ENCODE data around the gene LIPA. TPM values are rescaled to one million over a fixed set of nuclear protein-coding genes. Genes with fewer than 3 reads are reported as not detected.
"Not testable (repeated sequence)": the region's sequence is repeated elsewhere in the genome, so short reads cannot be mapped to it uniquely, and the experiment has no call there.

LIPA gene
- total and polyA plus RNA-seq, 4 experiments from 2014 or later = 55.5 to 147 (median 75.8) TPM

DNA sequence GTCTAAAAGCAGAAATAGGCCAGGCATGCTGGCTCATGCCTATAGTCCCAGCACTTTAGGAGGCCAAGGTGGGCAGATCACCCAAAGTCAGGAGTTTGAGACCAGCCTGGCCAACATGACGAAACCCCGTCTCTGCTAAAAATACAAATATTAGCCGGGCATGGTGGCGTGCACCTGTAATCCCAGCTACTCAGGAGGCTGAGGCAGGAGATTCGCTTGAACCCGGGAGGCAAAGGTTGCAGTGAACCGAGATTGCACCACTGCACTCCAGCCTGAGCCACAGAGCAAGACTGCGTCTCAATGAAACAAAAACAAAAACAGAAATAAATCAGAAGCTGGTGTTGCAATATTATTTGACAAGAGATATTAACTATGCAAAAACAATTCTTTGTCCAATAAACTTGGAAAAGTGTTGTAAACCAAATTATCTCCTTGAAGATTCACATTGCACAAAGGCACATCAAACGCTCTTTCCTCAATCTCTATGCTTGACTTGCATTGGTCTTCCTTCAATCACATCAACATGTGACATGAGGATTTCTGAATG, 83.1 kb downstream of the LIPA start:
- Mint-ChIP-seq H3K4me1 (peaks cover 11 to 13% (median 13%) of the 10 kb centered on the region in 4 donors), H3K27me3 (peaks cover 11 to 14% of the 10 kb centered on the region in 2 donors)
- H3K27me3 ChIP-seq (ENCODE audit: insufficient read depth, low read length); H3K4me3 Mint-ChIP-seq; H3K9me3 Mint-ChIP-seq; H3K4me3 ChIP-seq (ENCODE audit: low read length in 2 of 2); DNase-seq; CTCF ChIA-PET (ENCODE audit: partially characterized antibody); H3K36me3 Mint-ChIP-seq; H3K36me3 ChIP-seq (ENCODE audit: insufficient read depth, low read length); intact Hi-C loops (cut with micrococcal nuclease); H3K27ac ChIP-seq (ENCODE audit: low read depth, low read length); H3K27ac Mint-ChIP-seq; POLR2A ChIA-PET (ENCODE audit: partially characterized antibody); H3K9me3 ChIP-seq (ENCODE audit: control insufficient read depth in 1 of 2, low read length in 2 of 2): not testable (repeated sequence)
- peaks cover 14% of the 10 kb centered on the region for H3K4me1 ChIP-seq (ENCODE audit: insufficient read depth, low read length)

DNA sequence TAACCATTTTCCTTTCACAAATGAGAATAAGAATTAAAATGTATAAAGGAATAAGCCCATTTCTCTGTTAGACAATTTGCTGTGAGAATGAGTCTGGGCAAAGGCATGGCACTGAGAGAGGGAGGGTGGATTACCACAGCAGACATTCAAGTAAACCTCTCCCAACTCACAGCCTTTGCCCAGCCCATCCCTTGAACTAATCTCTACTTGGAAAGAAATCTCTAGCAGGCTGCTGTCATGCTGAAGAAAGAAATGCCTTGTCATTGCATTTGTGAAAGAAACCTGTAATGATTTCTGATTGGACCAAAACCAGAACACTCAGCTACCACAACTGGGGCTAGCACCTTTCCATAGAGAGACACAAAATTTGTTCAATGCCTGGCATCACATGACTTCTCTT, 83.7 kb downstream of the LIPA start:
- Mint-ChIP-seq H3K27ac (no peak overlapping the region), H3K4me3 (no peak overlapping the region), H3K4me1 (peaks cover 15 to 18% (median 17%) of the 10 kb centered on the region in 4 donors), H3K27me3 (peaks cover 9 to 12% of the 10 kb centered on the region in 2 donors), H3K9me3 (no peaks in the 10 kb centered on the region), H3K36me3 (no peaks in the 10 kb centered on the region)
- Histone ChIP-seq H3K27me3 (ENCODE audit: insufficient read depth, low read length) (no peaks in the 10 kb centered on the region), H3K4me3 (ENCODE audit: low read length in 2 of 2) (no peak overlapping the region), H3K9me3 (ENCODE audit: control insufficient read depth in 1 of 2, low read length in 2 of 2) (no peaks in the 10 kb centered on the region), H3K4me1 (ENCODE audit: insufficient read depth, low read length) (peaks cover 18% of the 10 kb centered on the region), H3K27ac (ENCODE audit: low read depth, low read length) (no peak overlapping the region), H3K36me3 (ENCODE audit: insufficient read depth, low read length) (no peaks in the 10 kb centered on the region)
- ChIA-PET POLR2A (ENCODE audit: partially characterized antibody) (no interaction called here), CTCF (ENCODE audit: partially characterized antibody) (no interaction called here)
- DNase-seq = no peak
- intact Hi-C loops (cut with micrococcal nuclease) = no loop called here

- no peak overlapping the region for H3K4me3 ChIP-seq (ENCODE audit: low read length in 2 of 2)
- H3K27me3 ChIP-seq (ENCODE audit: insufficient read depth, low read length) = no peaks in the 10 kb centered on the region
- no peak overlapping the region for H3K27ac ChIP-seq (ENCODE audit: low read depth, low read length)
- no peaks in the 10 kb centered on the region for H3K36me3 ChIP-seq (ENCODE audit: insufficient read depth, low read length)
- Mint-ChIP-seq H3K27ac (no peak overlapping the region), H3K4me1 (peaks cover 15 to 18% (median 17%) of the 10 kb centered on the region in 4 donors), H3K36me3 (no peaks in the 10 kb centered on the region), H3K27me3 (peaks cover 0 to 5% of the 10 kb centered on the region in 2 donors), H3K9me3 (no peaks in the 10 kb centered on the region), H3K4me3 (no peak overlapping the region)
- POLR2A ChIA-PET (ENCODE audit: partially characterized antibody) = no interaction called here
- CTCF ChIA-PET (ENCODE audit: partially characterized antibody) = no interaction called here
- peaks cover 18% of the 10 kb centered on the region for H3K4me1 ChIP-seq (ENCODE audit: insufficient read depth, low read length)
- intact Hi-C loops (cut with micrococcal nuclease) = no loop called here
- no peak for DNase-seq
- H3K9me3 ChIP-seq (ENCODE audit: control insufficient read depth in 1 of 2, low read length in 2 of 2) = no peaks in the 10 kb centered on the region
These were observed 85.7 kb downstream of the LIPA start for GRCh38 chr10:89165923-89166322.

- Histone ChIP-seq H3K27ac (ENCODE audit: low read depth, low read length) (no peak overlapping the region), H3K4me1 (ENCODE audit: insufficient read depth, low read length) (peaks cover 18% of the 10 kb centered on the region), H3K36me3 (ENCODE audit: insufficient read depth, low read length) (no peaks in the 10 kb centered on the region), H3K4me3 (ENCODE audit: low read length in 2 of 2) (no peak overlapping the region), H3K9me3 (ENCODE audit: control insufficient read depth in 1 of 2, low read length in 2 of 2) (no peaks in the 10 kb centered on the region), H3K27me3 (ENCODE audit: insufficient read depth, low read length) (no peaks in the 10 kb centered on the region)
- Mint-ChIP-seq H3K9me3 (no peaks in the 10 kb centered on the region), H3K36me3 (no peaks in the 10 kb centered on the region), H3K27me3 (peaks cover 0 to 5% of the 10 kb centered on the region in 2 donors), H3K4me1 (peaks cover 15 to 18% (median 17%) of the 10 kb centered on the region in 4 donors), H3K27ac (no peak overlapping the region), H3K4me3 (no peak overlapping the region)
- intact Hi-C loops (cut with micrococcal nuclease) = no loop called here
- ChIA-PET POLR2A (ENCODE audit: partially characterized antibody) (interaction anchor here (1.3 kb wide), 1 partner anchor 42 kb away, joined by 5 read pairs; the partner anchor contains the start of gene CH25H), CTCF (ENCODE audit: partially characterized antibody) (interaction anchor here (0.9 to 2.1 kb wide), 3 partner anchors 10 to 233 kb away, joined by 3 to 11 read pairs (median 4); no protein-coding TSS in a partner anchor)
- no peak for DNase-seq
These were observed 86.7 kb downstream of the LIPA start for GRCh38 chr10:89164920-89165319.

- Histone ChIP-seq H3K27me3 (ENCODE audit: insufficient read depth, low read length) (no peaks in the 10 kb centered on the region), H3K4me1 (ENCODE audit: insufficient read depth, low read length) (peaks cover 18% of the 10 kb centered on the region), H3K36me3 (ENCODE audit: insufficient read depth, low read length) (no peaks in the 10 kb centered on the region), H3K4me3 (ENCODE audit: low read length in 2 of 2) (no peak overlapping the region), H3K9me3 (ENCODE audit: control insufficient read depth in 1 of 2, low read length in 2 of 2) (no peaks in the 10 kb centered on the region), H3K27ac (ENCODE audit: low read depth, low read length) (peak overlapping the region; percentile 19)
- ChIA-PET CTCF (ENCODE audit: partially characterized antibody) (interaction anchor here (0.9 to 2.1 kb wide), 5 partner anchors 11 to 233 kb away, joined by 3 to 11 read pairs (median 4); partner anchors contain the start of gene CH25H), POLR2A (ENCODE audit: partially characterized antibody) (interaction anchor here (1.3 kb wide), 1 partner anchor 42 kb away, joined by 5 read pairs; the partner anchor contains the start of gene CH25H)
- peaks cover 0 to 5% of the 10 kb centered on the region in 2 donors for H3K27me3 Mint-ChIP-seq
- H3K36me3 Mint-ChIP-seq = no peaks in the 10 kb centered on the region
- peak in 1 of 5 donors; percentile 4 for DNase-seq
- peak overlapping the region; percentile 53 to 92 (median 72) for H3K27ac Mint-ChIP-seq
- H3K9me3 Mint-ChIP-seq = no peaks in the 10 kb centered on the region
- intact Hi-C loops (cut with micrococcal nuclease) = no loop called here
- H3K4me3 Mint-ChIP-seq = peak overlapping the region; percentile 69 to 88 (median 78)
- H3K4me1 Mint-ChIP-seq = peaks cover 15 to 18% (median 17%) of the 10 kb centered on the region in 4 donors
These were observed 87.5 kb downstream of the LIPA start for GRCh38 chr10:89164080-89164479.

Other genes starting within 250 kb of the LIPA start
- gene CH25H, start 44.5 kb downstream of the LIPA start, total RNA-seq = not detected
- gene CH25H, start 44.5 kb downstream of the LIPA start, polyA plus RNA-seq = under 1 TPM; 0.10 to 0.46 TPM
- gene IFIT2, start 50.3 kb upstream of the LIPA start, total RNA-seq = 10 to 100 TPM; 10.4 to 10.7 TPM
- gene IFIT2, start 50.3 kb upstream of the LIPA start, polyA plus RNA-seq = 1 to 10 TPM; 3.5 to 9.2 TPM
- gene IFIT3, start 76.2 kb upstream of the LIPA start, total RNA-seq = 1 to 10 TPM; 3.1 to 3.3 TPM
- gene IFIT3, start 76.2 kb upstream of the LIPA start, polyA plus RNA-seq = 10 to 100 TPM in 1 of 2 donors, 1 to 10 TPM in 1; 5.1 to 10.4 TPM
- not detected for gene IFIT1B, start 126.3 kb upstream of the LIPA start, total RNA-seq
- not detected for gene IFIT1B, start 126.3 kb upstream of the LIPA start, polyA plus RNA-seq
- gene IFIT1, start 140.8 kb upstream of the LIPA start, total RNA-seq = 1 to 10 TPM; 5.1 to 6.3 TPM
- 10 to 100 TPM in 1 of 2 donors, 1 to 10 TPM in 1; 4.3 to 15.2 TPM for gene IFIT1, start 140.8 kb upstream of the LIPA start, polyA plus RNA-seq
- gene IFIT5, start 162.8 kb upstream of the LIPA start, total RNA-seq = 10 to 100 TPM; 24.6 to 25.6 TPM
- 10 to 100 TPM; 12.2 to 13.6 TPM for gene IFIT5, start 162.8 kb upstream of the LIPA start, polyA plus RNA-seq

All from CD4-positive, alpha-beta memory T cell (primary cell).